Stimulated activated naive CD4-positive, alpha-beta T cell (primary cell): Measurements from ENCODE around the gene SLC1A5.

Experiments
- DNase-seq, 6 experiments: peaks; one replicate each; lab custom pipeline; 2025; lab: John Stamatoyannopoulos, UW

The SLC1A5 gene

GRCh38 chr19:46725036-46725820 lies 63.2 kb downstream of the SLC1A5 start:
- no peak for DNase-seq
